Activated T-cell treated with anti-CD3 and anti-CD28 coated beads, Interleukin-2, amount 50 U/mL, for 72 hours (primary cell): Measurements from ENCODE around the gene PLCL1. TPM values are rescaled to one million over a fixed set of nuclear protein-coding genes. Genes with fewer than 3 reads are reported as not detected.

ENCODE experiments used
- ATAC-seq, 2 donors: fragments of 150-1000 bp; cut with Tn5 transposase; replicated peaks in 1 of 2; 2 replicates each; pipeline ENCODE4 v1.10.0; 2021; ENCODE audit warnings: moderate library complexity in 2 of 2, mild to moderate bottlenecking in 1 of 2
- DNase-seq, 2 donors: peaks; one replicate each; pipeline ENCODE4 v3.0.0; 2021 to 2022; ENCODE audit warnings: mixed read lengths in 1 of 2
- H3K27ac Mint-ChIP-seq: one replicate; pipeline ENCODE4 v1.8.0; 2022; ENCODE audit warnings: mild to moderate bottlenecking, moderate library complexity, mixed read lengths
- H3K27me3 Mint-ChIP-seq: one replicate; pipeline ENCODE4 v1.8.0; 2022; ENCODE audit warnings: low read depth, mixed read lengths
- H3K36me3 Mint-ChIP-seq, 2 donors: one replicate each; pipeline ENCODE4 v1.8.0; 2022; ENCODE audit warnings: mixed read lengths in 2 of 2, mild to moderate bottlenecking in 1 of 2; ENCODE audit not compliant: insufficient read depth in 2 of 2
- H3K4me1 Mint-ChIP-seq: one replicate; pipeline ENCODE4 v1.8.0; 2022; ENCODE audit warnings: low read depth, mixed read lengths
- H3K4me3 Mint-ChIP-seq, 2 donors: one replicate each; pipeline ENCODE4 v1.8.0; 2022; ENCODE audit warnings: mild to moderate bottlenecking in 2 of 2, mixed read lengths in 2 of 2, moderate library complexity in 2 of 2
- H3K9me3 Mint-ChIP-seq, 2 donors: one replicate each; pipeline ENCODE4 v1.8.0; 2022; ENCODE audit warnings: mixed read lengths in 2 of 2
- total RNA-seq, 2 donors: library from RNA; stranded (reverse); gene quantifications; one replicate each; pipeline ENCODE4 v1.2.3, GENCODE V29; 2022

Gene PLCL1
- total RNA-seq, 2 donors from 2014 or later, result 2.8 to 3.6 TPM

DNA sequence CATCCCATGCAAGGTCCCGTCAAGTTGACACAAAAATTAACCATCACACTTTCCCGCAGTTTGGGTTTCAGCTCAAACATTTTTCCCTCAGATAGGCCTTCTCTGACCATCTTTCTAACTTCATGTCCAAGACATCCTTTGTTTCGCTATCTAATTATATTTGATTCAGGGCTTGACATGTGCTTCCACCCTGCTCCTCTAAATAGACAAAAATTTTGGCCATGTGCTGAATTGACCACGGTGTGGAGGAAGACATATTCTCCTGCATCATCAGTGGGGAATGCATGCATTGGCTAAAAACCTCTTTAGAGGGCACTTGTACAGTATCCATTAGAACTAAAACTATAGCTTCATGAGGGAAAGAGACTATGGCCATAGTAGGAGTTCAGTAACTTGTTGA, 81.2 kb downstream of the PLCL1 start:
- Mint-ChIP-seq H3K36me3 (no peaks in the 10 kb centered on the region), H3K27ac (no peak overlapping the region), H3K27me3 (no peaks in the 10 kb centered on the region), H3K4me1 (peaks cover 29% of the 10 kb centered on the region), H3K9me3 (no peaks in the 10 kb centered on the region), H3K4me3 (no peak overlapping the region)
- ATAC-seq, result no peak
- DNase-seq, result no peak

- no peaks in the 10 kb centered on the region for H3K9me3 Mint-ChIP-seq
- no peaks in the 10 kb centered on the region for H3K36me3 Mint-ChIP-seq
- H3K27ac Mint-ChIP-seq, result peak overlapping the region; percentile 1
- peak overlapping the region; percentile 6 to 47 for H3K4me3 Mint-ChIP-seq
- DNase-seq (no peak), ATAC-seq (peak in 1 of 2 donors; percentile 22)
- H3K4me1 Mint-ChIP-seq, result peaks cover 53% of the 10 kb centered on the region
- no peaks in the 10 kb centered on the region for H3K27me3 Mint-ChIP-seq
These were observed 83.9 kb downstream of the PLCL1 start for GRCh38 chr2:197888321-197888720.

GRCh38 chr2:197889041-197889440, 84.6 kb downstream of the PLCL1 start:
- peak overlapping the region; percentile 92 for H3K27ac Mint-ChIP-seq

DNA sequence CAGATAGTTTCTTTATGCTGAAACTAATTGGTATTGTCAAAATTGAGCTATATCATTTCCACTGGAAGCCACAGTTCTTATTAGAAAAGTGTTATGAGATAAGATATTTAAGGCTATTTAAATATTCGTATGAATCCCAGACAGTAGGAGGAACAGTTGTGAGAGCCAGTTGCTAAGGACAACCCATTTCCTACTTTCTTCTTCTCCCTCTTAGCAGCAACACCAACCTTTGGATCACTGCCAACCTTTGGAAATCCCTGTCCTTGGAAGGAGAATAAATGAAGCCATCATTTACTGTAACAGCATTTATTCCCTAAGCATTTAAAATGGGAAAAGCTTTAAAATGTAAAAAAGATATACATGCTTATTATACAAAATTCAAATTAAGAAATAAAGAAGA, 85.8 kb downstream of the PLCL1 start:
- no peaks in the 10 kb centered on the region for H3K9me3 Mint-ChIP-seq
- H3K27me3 Mint-ChIP-seq, result no peaks in the 10 kb centered on the region
- no peak overlapping the region for H3K4me3 Mint-ChIP-seq
- ATAC-seq, result no peak
- DNase-seq, result no peak
- H3K36me3 Mint-ChIP-seq, result no peaks in the 10 kb centered on the region
- H3K4me1 Mint-ChIP-seq, result peaks cover 70% of the 10 kb centered on the region
- H3K27ac Mint-ChIP-seq, result peak overlapping the region; percentile 57

More at GRCh38 chr2:197889041-197889440, 84.6 kb downstream of the PLCL1 start:
- no peaks in the 10 kb centered on the region for H3K9me3 Mint-ChIP-seq
- no peaks in the 10 kb centered on the region for H3K36me3 Mint-ChIP-seq
- peak; percentile 92 to 96 for ATAC-seq
- DNase-seq, result peak; percentile 51 to 53
- H3K27me3 Mint-ChIP-seq, result no peaks in the 10 kb centered on the region
- peaks cover 60% of the 10 kb centered on the region for H3K4me1 Mint-ChIP-seq
- H3K4me3 Mint-ChIP-seq, result peak overlapping the region; percentile 60 to 81

DNA sequence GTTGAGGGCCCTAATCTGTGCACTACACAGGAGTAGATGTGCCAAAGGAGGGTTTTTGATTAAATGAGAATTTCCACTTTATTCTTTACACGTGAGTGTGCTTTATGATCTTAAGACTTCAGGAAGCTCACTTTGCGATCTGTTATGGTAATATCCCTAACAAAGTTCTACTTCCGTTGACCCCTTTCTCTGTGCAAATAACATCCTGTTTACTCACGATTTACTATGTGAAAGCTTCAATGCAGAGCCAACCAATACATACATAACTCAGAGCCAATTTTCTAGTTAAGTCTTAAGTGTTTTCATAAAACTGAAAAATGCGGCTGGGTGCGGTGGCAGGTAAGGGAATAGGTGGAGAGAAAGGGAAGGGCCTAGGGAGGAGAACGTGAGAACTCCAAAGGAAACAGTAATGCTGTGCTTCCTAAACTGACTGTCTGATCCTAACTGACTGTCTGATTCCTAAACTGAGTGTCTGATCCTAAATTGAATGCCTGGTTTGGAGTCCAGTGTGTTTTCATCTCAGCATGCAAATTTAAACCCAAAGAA, 87.6 kb downstream of the PLCL1 start:
- H3K27ac Mint-ChIP-seq, result peak overlapping the region; percentile 84

DNA sequence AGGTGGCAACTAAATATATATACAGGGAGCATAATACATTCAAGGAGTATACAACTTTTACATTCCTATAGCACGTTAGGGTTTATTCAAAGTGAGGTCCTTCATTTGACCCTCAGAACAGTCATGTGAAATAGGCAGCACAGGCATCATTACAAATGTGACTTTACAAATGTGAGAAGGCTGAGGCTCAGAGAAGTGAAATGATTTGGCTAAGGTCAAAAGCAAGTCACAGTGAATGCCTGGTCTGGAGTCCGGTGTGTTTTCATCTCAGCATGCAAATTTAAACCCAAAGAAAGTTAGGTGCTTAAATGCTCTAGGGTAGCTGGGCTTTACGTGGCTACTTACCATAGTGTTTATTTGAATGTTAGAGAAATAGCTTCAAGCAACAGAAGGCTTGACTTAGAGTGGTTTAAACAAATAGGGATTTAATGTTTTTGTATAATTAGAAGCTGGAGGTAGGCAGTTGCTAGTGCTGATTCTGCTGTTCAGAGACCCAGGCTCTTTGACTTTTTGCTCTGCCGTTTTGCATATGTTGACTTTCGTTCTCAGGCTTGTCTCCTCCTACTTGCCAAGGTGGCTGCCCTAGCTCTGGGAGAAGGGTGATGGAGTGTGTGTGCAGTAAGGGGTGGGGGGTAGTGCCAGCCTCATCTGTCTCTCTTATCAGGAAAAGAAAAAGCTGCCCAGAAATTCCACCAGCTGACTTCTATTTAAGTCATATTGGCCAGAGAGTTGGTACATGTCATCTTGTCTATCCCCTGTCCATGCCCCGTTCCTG, 89.2 kb downstream of the PLCL1 start:
- no peak for DNase-seq
- Mint-ChIP-seq H3K27me3 (no peaks in the 10 kb centered on the region), H3K27ac (peak overlapping the region; percentile 84), H3K4me3 (peak overlapping the region; percentile 74 to 82), H3K4me1 (peaks cover 56% of the 10 kb centered on the region), H3K9me3 (no peaks in the 10 kb centered on the region), H3K36me3 (no peaks in the 10 kb centered on the region)
- ATAC-seq, result peak in 1 of 2 donors; percentile 40

More for the DNA sequence above, 87.6 kb downstream of the PLCL1 start:
- Mint-ChIP-seq H3K27me3 (no peaks in the 10 kb centered on the region), H3K4me3 (peak overlapping the region; percentile 61 to 77), H3K9me3 (no peaks in the 10 kb centered on the region), H3K4me1 (peaks cover 67% of the 10 kb centered on the region), H3K36me3 (no peaks in the 10 kb centered on the region)
- ATAC-seq (no peak), DNase-seq (no peak)

GRCh38 chr2:197894751-197895274, 90.4 kb downstream of the PLCL1 start:
- Mint-ChIP-seq H3K4me1 (peaks cover 46% of the 10 kb centered on the region), H3K27me3 (no peaks in the 10 kb centered on the region), H3K9me3 (no peaks in the 10 kb centered on the region), H3K4me3 (peak overlapping the region in 1 of 2 donors; percentile 74), H3K36me3 (no peaks in the 10 kb centered on the region), H3K27ac (peak overlapping the region; percentile 9)
- ATAC-seq (no peak), DNase-seq (no peak)

DNA sequence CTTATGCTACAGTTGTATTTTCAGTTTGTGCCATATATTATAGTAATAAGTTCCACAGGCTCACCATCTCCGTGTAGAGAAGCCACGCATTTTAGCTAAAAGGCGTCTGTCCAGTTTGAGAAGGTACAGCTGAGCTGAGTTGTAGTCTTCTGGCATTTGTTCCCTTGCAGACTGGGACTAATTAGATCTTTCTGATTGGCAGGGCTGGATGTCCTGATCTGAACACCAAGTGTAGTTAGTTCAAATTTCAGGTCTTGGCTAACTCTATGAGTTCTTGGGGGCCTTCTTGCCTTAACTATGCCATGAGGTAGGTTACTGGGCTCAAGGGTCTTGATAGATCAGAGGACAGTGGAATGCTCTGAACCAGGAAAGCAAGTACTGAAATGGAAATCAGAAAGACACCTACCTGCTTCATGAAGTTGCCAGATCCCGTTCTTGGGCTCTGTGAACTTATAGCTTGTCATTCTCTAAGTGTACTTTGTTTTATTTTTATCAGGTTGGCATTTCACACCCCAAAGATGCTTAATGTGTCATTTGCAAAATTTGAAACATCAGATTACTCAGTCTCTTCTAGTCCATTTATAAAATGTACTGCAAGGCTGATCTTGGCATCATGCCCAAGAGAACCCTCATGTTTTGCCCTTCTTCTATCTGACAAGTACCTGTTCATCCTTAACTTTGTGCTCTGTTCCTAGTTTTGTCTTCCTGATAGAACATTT, 93.7 kb downstream of the PLCL1 start:
- Mint-ChIP-seq H3K4me3 (no peak overlapping the region), H3K27me3 (peaks cover 18% of the 10 kb centered on the region), H3K27ac (no peak overlapping the region), H3K9me3 (no peaks in the 10 kb centered on the region), H3K36me3 (no peaks in the 10 kb centered on the region), H3K4me1 (peaks cover 20% of the 10 kb centered on the region)
- DNase-seq (no peak), ATAC-seq (no peak)

GRCh38 chr2:197904446-197904845, 100.1 kb downstream of the PLCL1 start:
- peak; percentile 91 to 92 for ATAC-seq
- H3K4me1 Mint-ChIP-seq, result peaks cover 14% of the 10 kb centered on the region
- H3K9me3 Mint-ChIP-seq, result no peaks in the 10 kb centered on the region
- peaks cover 0 to 2% of the 10 kb centered on the region in 2 donors for H3K36me3 Mint-ChIP-seq
- DNase-seq, result peak; percentile 27 to 39
- H3K4me3 Mint-ChIP-seq, result no peak overlapping the region
- no peak overlapping the region for H3K27ac Mint-ChIP-seq
- peaks cover 45% of the 10 kb centered on the region for H3K27me3 Mint-ChIP-seq

- peaks cover 2 to 4% of the 10 kb centered on the region in 2 donors for H3K36me3 Mint-ChIP-seq
- no peak overlapping the region for H3K27ac Mint-ChIP-seq
- H3K4me1 Mint-ChIP-seq, result peaks cover 21% of the 10 kb centered on the region
These were observed 103.8 kb downstream of the PLCL1 start for GRCh38 chr2:197908156-197908555.

GRCh38 chr2:197908990-197909776, 104.8 kb downstream of the PLCL1 start:
- no peak overlapping the region for H3K4me3 Mint-ChIP-seq

More at GRCh38 chr2:197908156-197908555, 103.8 kb downstream of the PLCL1 start:
- Mint-ChIP-seq H3K27me3 (peaks cover 27% of the 10 kb centered on the region), H3K9me3 (no peaks in the 10 kb centered on the region), H3K4me3 (no peak overlapping the region)
- ATAC-seq, result no peak
- no peak for DNase-seq

GRCh38 chr2:197911667-197912066, 107.3 kb downstream of the PLCL1 start:
- ATAC-seq, result no peak

More at GRCh38 chr2:197908990-197909776, 104.8 kb downstream of the PLCL1 start:
- peaks cover 16% of the 10 kb centered on the region for H3K4me1 Mint-ChIP-seq
- ATAC-seq (peak in 1 of 2 donors; percentile 30), DNase-seq (no peak)
- peaks cover 27% of the 10 kb centered on the region for H3K27me3 Mint-ChIP-seq
- H3K36me3 Mint-ChIP-seq, result peaks cover 2 to 4% of the 10 kb centered on the region in 2 donors
- H3K9me3 Mint-ChIP-seq, result no peaks in the 10 kb centered on the region
- no peak overlapping the region for H3K27ac Mint-ChIP-seq

More at GRCh38 chr2:197911667-197912066, 107.3 kb downstream of the PLCL1 start:
- Mint-ChIP-seq H3K36me3 (peaks cover 2% of the 10 kb centered on the region in 2 donors), H3K27ac (no peak overlapping the region), H3K4me1 (peaks cover 32% of the 10 kb centered on the region), H3K9me3 (no peaks in the 10 kb centered on the region), H3K4me3 (no peak overlapping the region), H3K27me3 (peaks cover 12% of the 10 kb centered on the region)
- DNase-seq, result no peak
